CD14-positive monocyte (primary cell): Measurements from ENCODE around the gene LSM4. TPM values are rescaled to one million over a fixed set of nuclear protein-coding genes. Genes with fewer than 3 reads are reported as not detected.

Source experiments
- DNase-seq, 3 donors: peaks; one replicate each; pipeline ENCODE4 v3.0.0-alpha.2; 2011 to 2022
- H2AFZ ChIP-seq: 2 replicates; pipeline ENCODE4 v1.6.0; 2012; ENCODE audit warnings: mild to moderate bottlenecking, low read depth, low read length, inconsistent platforms; ENCODE audit not compliant: insufficient read depth, poor library complexity, severe bottlenecking
- H3K27ac ChIP-seq, 2 donors: 1 replicate in 1 of 2; 2 replicates in 1 of 2; pipeline ENCODE4 v1.5.1; 2012 to 2013; ENCODE audit warnings: low read length in 2 of 2, control low read depth in 1 of 2, inconsistent platforms in 1 of 2, low read depth in 1 of 2, mild to moderate bottlenecking in 1 of 2
- H3K27me3 ChIP-seq, 2 donors: one replicate each; pipeline versions ENCODE4 v1.6.0 to v1.6.1; 2011 to 2013; ENCODE audit warnings: low read length in 2 of 2; ENCODE audit not compliant: control insufficient read depth in 2 of 2, insufficient read depth in 2 of 2
- H3K36me3 ChIP-seq, 2 donors: replicated peaks in 1 of 2; 1 replicate in 1 of 2; 2 replicates in 1 of 2; pipeline versions ENCODE4 v1.5.1 to v1.6.1; 2012 to 2013; ENCODE audit warnings: low read length in 2 of 2, control low read depth in 1 of 2, inconsistent platforms in 1 of 2, mild to moderate bottlenecking in 1 of 2; ENCODE audit not compliant: insufficient read depth in 2 of 2, control insufficient read depth in 1 of 2
- H3K4me1 ChIP-seq, 2 donors: 1 replicate in 1 of 2; 2 replicates in 1 of 2; pipeline versions ENCODE4 v1.5.1 to v1.6.1; 2012 to 2013; ENCODE audit warnings: low read length in 2 of 2, control low read depth in 1 of 2, inconsistent platforms in 1 of 2, mild to moderate bottlenecking in 1 of 2, moderate library complexity in 1 of 2; ENCODE audit not compliant: insufficient read depth in 2 of 2, control insufficient read depth in 1 of 2
- H3K4me2 ChIP-seq: replicated peaks from 2 replicates; pipeline ENCODE3; 2012; ENCODE audit warnings: low read length, moderate library complexity, mild to moderate bottlenecking; ENCODE audit not compliant: poor library complexity, severe bottlenecking; ENCODE audit errors: extremely low read depth
- H3K4me3 ChIP-seq, 3 experiments: fragments of 200-600 bp in 1 of 3; sonication (generic) in 1 of 3; replicated peaks in 1 of 3; 1 replicate in 2 of 3; 2 replicates in 1 of 3; pipeline ENCODE4 v1.5.1; 2011 to 2013; ENCODE audit warnings: low read length in 3 of 3, mild to moderate bottlenecking in 3 of 3, control low read depth in 2 of 3, low read depth in 2 of 3, inconsistent platforms in 1 of 3, moderate library complexity in 1 of 3
- H3K79me2 ChIP-seq: 2 replicates; pipeline ENCODE4 v1.6.0; 2012; ENCODE audit warnings: mild to moderate bottlenecking, control low read depth, inconsistent platforms, low read length, moderate library complexity; ENCODE audit not compliant: insufficient read depth
- H3K9ac ChIP-seq: 2 replicates; pipeline ENCODE4 v1.6.0; 2017; ENCODE audit warnings: low read length, mild to moderate bottlenecking; ENCODE audit not compliant: insufficient read depth, poor library complexity, severe bottlenecking
- H3K9me3 ChIP-seq, 2 donors: replicated peaks in 1 of 2; 1 replicate in 1 of 2; 2 replicates in 1 of 2; pipeline versions ENCODE4 v1.5.1 to v1.6.1; 2012 to 2013; ENCODE audit warnings: low read length in 2 of 2, control low read depth in 1 of 2; ENCODE audit not compliant: control insufficient read depth in 1 of 2, insufficient read depth in 1 of 2
- H4K20me1 ChIP-seq: 2 replicates; pipeline ENCODE4 v1.6.0; 2012; ENCODE audit warnings: mild to moderate bottlenecking, low read length, control low read depth, moderate library complexity; ENCODE audit not compliant: insufficient read depth
- H3K27ac Mint-ChIP-seq, 7 donors: one replicate each; pipeline ENCODE4 v1.8.0; 2020; ENCODE audit warnings: mild to moderate bottlenecking in 7 of 7, mixed read lengths in 7 of 7, moderate library complexity in 6 of 7, inconsistent platforms in 2 of 7
- H3K27me3 Mint-ChIP-seq, 3 donors: one replicate each; pipeline ENCODE4 v1.8.0; 2021 to 2022; ENCODE audit warnings: low read depth in 3 of 3, mild to moderate bottlenecking in 3 of 3, mixed read lengths in 3 of 3, moderate library complexity in 3 of 3, inconsistent platforms in 1 of 3
- H3K36me3 Mint-ChIP-seq, 2 donors: one replicate each; pipeline ENCODE4 v1.8.0; 2020; ENCODE audit warnings: mixed read lengths in 2 of 2, inconsistent platforms in 1 of 2, mild to moderate bottlenecking in 1 of 2
- H3K4me1 Mint-ChIP-seq: one replicate; pipeline ENCODE4 v1.8.0; 2020; ENCODE audit warnings: mild to moderate bottlenecking, mixed read lengths
- H3K4me3 Mint-ChIP-seq, 2 donors: one replicate each; pipeline ENCODE4 v1.8.0; 2020; ENCODE audit warnings: mild to moderate bottlenecking in 2 of 2, mixed read lengths in 2 of 2, moderate library complexity in 1 of 2
- H3K9me3 Mint-ChIP-seq, 7 donors: one replicate each; pipeline ENCODE4 v1.8.0; 2020 to 2022; ENCODE audit warnings: mixed read lengths in 7 of 7, mild to moderate bottlenecking in 6 of 7, moderate library complexity in 6 of 7, inconsistent platforms in 2 of 7
- WGBS: methylation state at CpG from one replicate; pipeline ENCODE4 v1.1.5; 2013; ENCODE audit warnings: missing lambda C conversion rate; ENCODE audit not compliant: insufficient coverage; 5-methylcytosine and 5-hydroxymethylcytosine counted together
- intact Hi-C, 2 donors: fragments of 100-400 bp; cut with micrococcal nuclease; formaldehyde crosslinking; loops; one replicate each; pipeline versions ENCODE4 v1.15.0 to v1.15.1; 2023
- polyA plus RNA-seq, 3 donors: library from polyadenylated mRNA; depleted of rRNA in 1 of 3; unstranded in 2 of 3; stranded (reverse) in 1 of 3; fragments of 300-500 nt in 2 of 3; fragments of >200 nt in 1 of 3; fragmentation: Illumina TruSeq in 2 of 3; gene quantifications; 1 replicate in 2 of 3; 2 replicates in 1 of 3; pipeline ENCODE4 v1.2.3, GENCODE V29; 2012 to 2021
- TF ChIP-seq, protein P1 (sequence below): fragments of 200-600 bp; IDR thresholded peaks from one replicate; pipeline ENCODE4 v1.8.0; 2022; ENCODE audit warnings: antibody characterized with exemption, mild to moderate bottlenecking

Gene LSM4
- polyA plus RNA-seq, 3 donors = 66.5 to 143 (median 97.0) TPM

GRCh38 chr19:18262917-18263316 is 60.0 kb downstream of the LSM4 start:
- Histone ChIP-seq H3K27me3 (no peaks in the 10 kb centered on the region), H3K79me2 (no peaks in the 10 kb centered on the region), H3K36me3 (peaks cover 5 to 20% of the 10 kb centered on the region in 2 donors), H3K4me3 (no peak overlapping the region), H3K9me3 (no peaks in the 10 kb centered on the region), H3K9ac (no peak overlapping the region), H2AFZ (no peak overlapping the region), H4K20me1 (peaks cover 11% of the 10 kb centered on the region), H3K4me2 (no peak overlapping the region), H3K27ac (no peak overlapping the region), H3K4me1 (no peaks in the 10 kb centered on the region)
- Mint-ChIP-seq H3K4me1 (peaks cover 1% of the 10 kb centered on the region), H3K9me3 (no peaks in the 10 kb centered on the region), H3K4me3 (no peak overlapping the region), H3K27ac (peak overlapping the region in 1 of 7 donors; percentile 45), H3K27me3 (peaks cover 0 to 2% (median 0%) of the 10 kb centered on the region in 3 donors), H3K36me3 (peaks cover 20 to 22% of the 10 kb centered on the region in 2 donors)
- no peak for DNase-seq
- intact Hi-C loops = no loop called here
- TF ChIP-seq, protein P1, sequence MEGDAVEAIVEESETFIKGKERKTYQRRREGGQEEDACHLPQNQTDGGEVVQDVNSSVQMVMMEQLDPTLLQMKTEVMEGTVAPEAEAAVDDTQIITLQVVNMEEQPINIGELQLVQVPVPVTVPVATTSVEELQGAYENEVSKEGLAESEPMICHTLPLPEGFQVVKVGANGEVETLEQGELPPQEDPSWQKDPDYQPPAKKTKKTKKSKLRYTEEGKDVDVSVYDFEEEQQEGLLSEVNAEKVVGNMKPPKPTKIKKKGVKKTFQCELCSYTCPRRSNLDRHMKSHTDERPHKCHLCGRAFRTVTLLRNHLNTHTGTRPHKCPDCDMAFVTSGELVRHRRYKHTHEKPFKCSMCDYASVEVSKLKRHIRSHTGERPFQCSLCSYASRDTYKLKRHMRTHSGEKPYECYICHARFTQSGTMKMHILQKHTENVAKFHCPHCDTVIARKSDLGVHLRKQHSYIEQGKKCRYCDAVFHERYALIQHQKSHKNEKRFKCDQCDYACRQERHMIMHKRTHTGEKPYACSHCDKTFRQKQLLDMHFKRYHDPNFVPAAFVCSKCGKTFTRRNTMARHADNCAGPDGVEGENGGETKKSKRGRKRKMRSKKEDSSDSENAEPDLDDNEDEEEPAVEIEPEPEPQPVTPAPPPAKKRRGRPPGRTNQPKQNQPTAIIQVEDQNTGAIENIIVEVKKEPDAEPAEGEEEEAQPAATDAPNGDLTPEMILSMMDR = no peak
- WGBS = 95% methylated on average over 9 of the region's 10 CpGs

GRCh38 chr19:18262144-18262543 is 60.7 kb downstream of the LSM4 start:
- Mint-ChIP-seq H3K4me3 (no peak overlapping the region), H3K9me3 (no peaks in the 10 kb centered on the region), H3K4me1 (peaks cover 1% of the 10 kb centered on the region), H3K27ac (peak overlapping the region in 1 of 7 donors; percentile 71), H3K27me3 (peaks cover 0 to 2% (median 0%) of the 10 kb centered on the region in 3 donors), H3K36me3 (peaks cover 14 to 15% of the 10 kb centered on the region in 2 donors)
- H3K9ac ChIP-seq = no peak overlapping the region
- no peaks in the 10 kb centered on the region for H3K9me3 ChIP-seq
- DNase-seq = no peak
- no peak overlapping the region for H3K4me3 ChIP-seq
- H3K4me2 ChIP-seq = no peak overlapping the region
- H2AFZ ChIP-seq = no peak overlapping the region
- no peaks in the 10 kb centered on the region for H3K79me2 ChIP-seq
- intact Hi-C loops = no loop called here
- TF ChIP-seq, protein P1 = no peak
- no peaks in the 10 kb centered on the region for H3K4me1 ChIP-seq
- H3K27me3 ChIP-seq = no peaks in the 10 kb centered on the region
- peaks cover 11% of the 10 kb centered on the region for H4K20me1 ChIP-seq
- H3K36me3 ChIP-seq = peaks cover 5 to 15% of the 10 kb centered on the region in 2 donors
- H3K27ac ChIP-seq = no peak overlapping the region
